CD4-positive, alpha-beta T cell treated with Interleukin-6 at 100 ng/mL for 8 hours (primary cell): ENCODE results near the gene PKD2.
"Not testable (repeated sequence)": the region's sequence is repeated elsewhere in the genome, so short reads cannot be mapped to it uniquely, and the experiment has no call there.

ENCODE experiments used
- DNase-seq: peaks from one replicate; pipeline ENCODE4 v3.0.0-alpha.2; 2020; ENCODE audit warnings: mixed read lengths, low spot score

PKD2 gene

GRCh38 chr4:88115587-88115986 lies 108.2 kb downstream of the PKD2 start:
- DNase-seq = no peak

DNA sequence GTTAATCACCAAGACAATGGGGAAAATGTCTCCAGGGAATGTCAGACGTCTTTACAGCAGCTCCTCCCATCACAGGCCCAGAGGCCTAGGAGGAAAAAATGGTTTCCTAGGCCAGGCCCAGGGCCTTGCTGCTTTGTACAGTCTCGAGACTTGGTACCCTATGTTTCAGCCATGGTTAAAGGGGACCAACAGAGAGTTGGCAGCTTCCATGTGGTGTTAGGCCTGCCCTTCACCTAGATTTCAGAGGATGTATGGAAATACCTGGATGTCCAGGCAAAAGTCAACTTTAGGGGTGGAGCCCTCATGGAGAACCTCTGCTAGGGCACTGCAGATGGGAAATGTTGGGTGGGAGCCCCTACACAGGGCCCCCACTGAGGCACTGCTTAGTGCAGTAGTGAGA lies 112.5 kb downstream of the PKD2 start:
- DNase-seq = no peak

DNA sequence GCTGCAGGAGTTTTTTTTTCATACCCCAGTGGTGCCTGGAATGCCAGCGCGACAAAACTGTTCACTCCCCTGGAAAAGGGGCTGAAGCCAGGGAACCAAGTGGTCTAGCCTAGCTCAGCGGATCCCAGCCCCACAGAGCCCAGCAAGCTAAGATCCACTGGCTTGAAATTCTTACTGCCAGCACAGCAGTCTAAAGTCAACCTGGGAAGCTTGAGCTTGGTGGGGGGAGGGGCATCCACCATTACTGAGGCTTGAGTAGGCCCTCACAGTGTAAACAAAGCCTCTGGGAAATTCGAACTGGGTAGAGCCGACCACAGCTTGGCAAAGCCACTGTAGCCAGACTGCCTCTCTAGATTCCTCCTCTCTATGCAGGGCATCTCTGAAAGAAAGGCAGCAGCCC lies 114.8 kb downstream of the PKD2 start:
- DNase-seq = not testable (repeated sequence)
